ENCODE data around the gene ATAD3A.
"Not testable (repeated sequence)": the region's sequence is repeated elsewhere in the genome, so short reads cannot be mapped to it uniquely, and the experiment has no call there.

Gene ATAD3A

GRCh38 chr1:1540818-1541628, 29.1 kb downstream of the ATAD3A start:
- DNase-seq: no peak

- DNase-seq: no peak
Observed at GRCh38 chr1:1541956-1542765, 30.2 kb downstream of the ATAD3A start.

- no peak for DNase-seq
Observed at GRCh38 chr1:1542766-1543705, 31.1 kb downstream of the ATAD3A start.

- DNase-seq: no peak
Observed at GRCh38 chr1:1543706-1544099, 31.7 kb downstream of the ATAD3A start.

DNA sequence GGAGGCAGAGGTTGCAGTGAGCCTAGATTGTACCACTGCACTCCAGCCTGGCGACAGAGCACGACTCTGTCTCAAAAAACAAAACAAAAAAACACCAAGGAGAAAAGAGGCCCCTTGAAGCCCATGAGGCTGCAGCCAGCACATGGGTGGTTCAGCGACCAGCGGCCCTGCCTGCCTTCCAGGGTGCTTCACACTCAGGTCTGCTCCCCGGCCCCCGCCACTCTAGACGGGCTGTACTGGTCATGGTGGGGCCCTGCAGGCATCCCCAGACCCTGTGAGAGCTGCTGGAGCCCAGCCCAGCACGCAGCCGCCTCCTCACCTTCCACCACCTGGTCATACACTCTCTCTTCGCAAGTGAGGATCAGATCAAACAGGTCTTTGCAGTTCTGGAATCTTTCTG, 32.6 kb downstream of the ATAD3A start:
- no peak for DNase-seq

DNA sequence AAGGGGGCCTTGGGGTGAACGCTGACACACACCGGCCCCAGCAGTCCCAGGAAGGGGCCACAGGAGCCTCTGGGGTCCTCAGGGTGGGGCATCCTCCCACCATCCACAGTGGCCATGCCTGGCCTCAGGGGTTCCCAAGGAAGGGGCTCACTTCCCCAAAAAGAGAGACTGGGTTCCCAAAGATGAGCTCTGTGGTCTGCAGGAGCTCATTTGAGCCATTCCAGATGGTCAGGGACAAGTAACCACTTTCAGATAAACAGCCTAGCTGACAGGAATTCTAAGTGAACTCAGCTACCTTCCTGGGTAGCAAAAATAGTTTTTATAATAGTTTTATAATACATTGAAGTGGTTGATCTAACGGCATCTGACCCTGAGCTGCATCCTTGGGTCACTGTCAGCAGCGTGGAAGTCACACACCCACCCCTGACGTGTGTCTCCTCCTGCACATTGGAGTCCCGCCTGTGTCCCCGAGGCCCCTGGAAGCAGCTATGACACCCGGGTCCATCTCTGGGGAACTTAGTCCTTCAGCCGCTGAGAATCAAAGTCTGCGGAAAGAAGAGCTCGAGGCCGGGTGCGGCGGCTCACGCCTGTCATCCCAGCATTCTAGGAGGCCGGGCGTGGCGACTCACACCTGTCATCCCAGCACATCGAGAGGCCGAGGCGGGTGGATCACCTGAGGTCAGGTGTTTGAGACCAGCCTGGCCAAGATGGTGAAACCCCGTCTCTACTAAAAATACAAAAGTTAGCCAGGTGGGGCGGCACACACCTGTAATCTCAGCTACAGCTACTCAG, 34.2 kb downstream of the ATAD3A start:
- no peak for DNase-seq

DNA sequence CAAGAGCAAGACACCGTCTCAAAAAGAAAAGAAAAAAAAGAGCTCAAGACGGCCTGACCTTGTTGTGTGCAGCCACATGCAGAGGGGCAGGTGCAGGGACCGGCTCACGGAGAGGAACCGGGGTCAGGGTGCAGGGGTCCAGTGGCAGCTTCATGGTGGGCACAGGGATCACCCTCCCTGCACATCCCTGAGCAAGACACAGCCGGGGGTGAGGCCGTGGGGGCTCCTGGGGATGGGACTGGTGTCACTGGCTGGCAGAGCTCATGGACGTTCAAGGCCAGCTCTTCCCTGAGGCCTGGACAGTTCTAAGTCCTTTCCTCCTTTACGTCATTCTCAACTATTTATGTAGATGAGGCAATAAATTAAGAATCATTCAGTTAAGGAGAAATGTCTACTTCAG, 35.0 kb downstream of the ATAD3A start:
- no peak for DNase-seq

DNA sequence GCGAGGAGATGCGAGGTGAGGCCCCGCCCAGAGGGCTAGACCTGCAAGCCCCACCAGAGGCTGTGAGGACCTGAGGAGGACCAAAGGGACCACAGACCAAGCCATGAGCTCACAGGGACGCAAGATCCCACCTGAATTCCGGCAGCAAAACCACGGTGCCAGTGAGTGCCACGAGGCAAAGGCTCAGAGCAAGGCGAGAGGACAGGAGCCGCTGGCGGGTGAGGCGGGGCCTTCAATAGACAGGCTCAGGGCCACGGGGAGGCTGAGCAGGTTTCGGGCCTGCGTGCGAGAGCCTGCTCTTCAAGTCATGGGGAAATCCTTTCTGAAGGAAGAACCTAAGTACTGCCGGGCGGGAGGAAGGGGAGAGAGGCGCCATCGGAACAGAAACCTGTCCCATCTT, 35.5 kb downstream of the ATAD3A start:
- DNase-seq: no peak

DNA sequence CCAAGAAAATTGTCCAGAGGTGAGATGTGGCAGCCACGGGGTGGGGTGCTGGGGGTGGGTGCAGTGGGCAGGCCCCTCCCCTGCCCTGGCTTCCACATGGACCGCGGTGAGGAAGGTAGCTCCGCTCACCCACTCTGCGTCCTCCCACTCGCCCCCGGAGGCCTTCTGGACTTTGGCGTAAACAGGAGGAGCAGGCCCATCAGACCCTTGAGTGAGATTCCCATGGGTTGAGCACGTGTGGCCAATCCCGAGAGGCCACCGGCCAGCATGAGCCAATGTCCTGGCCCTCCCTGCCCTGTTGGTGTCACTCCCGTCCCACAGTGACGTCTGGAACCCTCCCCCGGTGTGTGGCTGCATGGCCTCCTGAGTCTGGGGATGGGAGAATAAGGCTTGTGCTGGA, 36.6 kb downstream of the ATAD3A start:
- DNase-seq: no peak

- DNase-seq: no peak
Observed at GRCh38 chr1:1550087-1550486, 38.1 kb downstream of the ATAD3A start.

GRCh38 chr1:1550591-1551432, 38.9 kb downstream of the ATAD3A start:
- DNase-seq: no peak

- no peak for DNase-seq
Observed at GRCh38 chr1:1551524-1552262, 39.7 kb downstream of the ATAD3A start.

DNA sequence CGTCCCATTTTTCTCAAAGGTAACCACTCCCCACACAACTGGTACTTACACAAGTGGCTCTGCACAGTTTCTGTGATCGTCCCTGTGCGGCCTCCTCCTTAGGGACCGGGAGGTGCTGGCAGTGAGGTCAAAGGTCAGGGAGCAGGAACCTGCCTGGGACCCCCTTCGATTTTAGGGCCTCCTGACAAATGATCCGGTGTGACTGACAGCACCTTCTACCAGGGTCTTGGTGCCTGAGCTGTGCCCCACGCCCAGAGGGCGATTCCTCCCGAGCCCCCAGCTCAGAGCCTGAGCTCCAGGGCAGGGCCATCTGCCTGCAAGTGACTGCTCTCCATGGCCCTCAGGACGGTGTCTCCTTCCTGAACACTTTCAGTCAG, 40.3 kb downstream of the ATAD3A start:
- DNase-seq: no peak

DNA sequence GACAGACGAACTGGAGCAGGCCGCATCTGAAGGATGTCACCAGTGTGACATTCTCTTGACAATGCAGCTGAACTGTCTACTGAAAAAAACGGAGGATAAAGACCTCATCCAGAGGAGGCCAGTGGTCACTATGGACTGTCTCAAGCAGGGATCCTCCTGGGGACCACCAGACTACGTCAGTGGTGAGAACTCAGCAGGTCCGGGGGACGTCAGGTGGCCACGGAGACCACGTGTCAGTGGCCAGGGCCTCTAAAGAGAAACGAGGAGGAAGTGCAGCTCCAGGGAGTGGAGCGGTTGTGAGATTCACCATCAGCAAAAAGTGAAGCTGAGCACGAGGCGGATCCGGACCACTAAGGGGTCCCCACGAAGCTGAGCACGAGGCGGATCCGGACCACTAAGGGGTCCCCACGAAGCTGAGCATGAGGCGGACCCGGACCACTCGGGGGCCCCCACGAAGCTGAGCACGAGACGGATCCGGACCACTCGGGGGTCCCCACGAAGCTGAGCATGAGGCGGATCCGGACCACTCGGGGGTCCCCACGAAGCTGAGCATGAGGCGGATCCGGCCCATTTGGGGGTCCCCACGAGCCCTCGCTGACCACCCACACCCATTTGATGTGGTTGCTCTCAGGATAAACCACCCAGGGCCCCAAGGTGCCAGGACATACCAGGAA, 42.0 kb downstream of the ATAD3A start:
- no peak for DNase-seq

GRCh38 chr1:1554550-1554925, 42.6 kb downstream of the ATAD3A start:
- DNase-seq: no peak

DNA sequence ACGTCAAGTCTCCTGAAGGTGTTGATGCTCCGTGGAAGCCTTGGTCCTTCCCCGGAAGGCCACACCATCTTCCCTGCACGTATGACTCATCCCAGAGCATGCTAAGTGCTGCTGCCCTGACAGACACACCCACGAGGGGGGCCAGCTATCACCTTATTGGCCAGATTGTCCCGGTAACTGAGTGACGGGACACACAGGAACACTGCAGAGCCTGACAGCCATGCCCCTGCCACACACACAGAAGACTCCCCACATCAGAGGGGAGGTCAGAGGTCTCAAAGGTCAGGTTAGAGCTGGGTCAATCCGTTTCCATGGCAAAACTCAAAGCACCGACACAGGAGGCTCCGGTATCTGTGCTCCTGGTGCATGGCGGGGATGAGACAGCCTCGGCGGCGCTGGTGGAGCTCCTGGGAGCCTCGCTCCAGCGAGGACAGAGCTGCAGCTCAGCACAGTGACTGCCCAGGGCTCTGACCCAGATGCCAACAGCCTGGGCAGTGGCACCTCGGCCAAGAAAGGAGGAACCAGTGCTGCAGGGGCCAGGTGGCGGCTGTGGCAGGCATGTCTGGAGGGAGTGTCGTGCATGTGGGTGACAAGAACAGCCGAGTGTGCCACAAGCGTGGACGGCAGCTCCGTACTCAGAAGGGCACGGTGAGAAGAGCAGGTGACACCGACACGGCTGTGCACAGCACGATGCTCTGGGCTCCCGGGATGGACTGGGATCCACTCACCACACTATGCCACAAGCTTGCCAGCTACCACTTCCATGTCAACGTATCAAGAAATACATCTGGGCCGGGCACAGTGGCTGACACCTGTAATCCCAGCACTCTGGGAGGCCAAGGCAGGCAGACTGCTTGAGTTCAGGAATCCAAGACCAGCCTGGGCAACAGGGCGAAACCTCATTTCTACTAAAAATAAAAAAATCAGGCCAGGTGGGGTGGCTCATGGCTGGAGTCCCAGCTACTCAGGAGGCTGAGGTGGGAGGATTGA, 43.3 kb downstream of the ATAD3A start:
- DNase-seq: no peak

DNA sequence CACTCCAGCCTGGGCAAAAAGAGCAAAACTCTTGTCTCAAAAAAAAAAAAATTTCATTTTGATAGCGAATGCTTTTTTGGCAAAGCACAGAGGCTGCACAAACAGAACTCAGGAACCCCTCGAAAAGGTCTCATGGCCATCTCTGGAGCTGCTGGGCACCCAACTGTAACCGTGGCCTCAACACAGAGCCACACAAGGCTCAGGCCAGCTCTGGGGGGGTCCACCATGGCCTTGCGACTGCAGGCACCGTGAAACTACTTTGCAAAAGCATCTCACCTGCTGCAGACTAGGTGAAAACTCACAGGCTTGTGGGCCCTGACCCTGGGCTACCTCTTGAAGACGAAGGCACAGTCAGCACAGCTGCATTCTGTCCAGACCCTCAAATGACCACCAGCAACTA, 44.5 kb downstream of the ATAD3A start:
- no peak for DNase-seq

DNA sequence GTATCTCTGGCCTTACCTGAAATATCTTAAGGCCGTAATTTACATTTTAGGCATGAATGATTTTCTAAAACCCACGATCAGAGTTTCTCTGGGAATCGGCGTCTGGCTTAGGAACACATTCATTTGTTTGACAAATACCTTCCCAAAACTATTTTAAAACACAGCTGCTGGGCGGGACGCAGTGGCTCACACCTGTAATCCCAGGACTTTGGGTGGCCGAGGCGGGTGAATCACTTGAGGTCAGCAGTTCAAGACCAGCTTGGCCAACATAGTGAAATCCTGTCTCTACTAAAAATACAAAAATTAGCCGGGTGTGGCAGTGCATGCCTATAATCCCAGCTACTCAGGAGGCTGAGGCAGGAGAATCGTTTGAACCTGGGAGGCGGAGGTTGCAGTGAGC, 45.0 kb downstream of the ATAD3A start:
- DNase-seq: not testable (repeated sequence)

DNA sequence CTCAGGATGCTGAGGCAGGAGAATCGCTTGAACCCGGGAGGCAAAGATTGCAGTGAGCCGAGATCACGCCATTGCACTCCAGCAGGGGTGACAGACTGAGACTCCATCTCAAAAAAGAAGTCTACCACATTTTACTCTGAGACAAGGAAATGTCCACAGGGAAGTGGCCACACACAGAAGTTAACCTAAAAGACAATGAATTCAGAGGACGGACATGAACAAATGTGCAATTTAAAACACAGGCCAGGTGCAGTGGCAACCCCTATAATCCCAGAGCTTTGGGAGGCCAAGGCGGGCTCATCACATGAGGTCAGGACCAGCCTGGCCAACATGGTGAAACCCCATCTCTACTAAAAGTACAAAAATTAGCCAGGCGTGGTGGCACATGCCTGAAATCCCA, 45.7 kb downstream of the ATAD3A start:
- not testable (repeated sequence) for DNase-seq
